Epithelial cell of proximal tubule (primary cell): ENCODE measurements around the gene TMEM150A. TPM values are rescaled to one million over a fixed set of nuclear protein-coding genes. Genes with fewer than 3 reads are reported as not detected.
A peak's percentile ranks its signal among the peaks of the same experiment; 100 is the strongest.

Experiments
- DNase-seq: peaks from one replicate; pipeline ENCODE4 v3.0.0-alpha.2; 2011; ENCODE audit warnings: low read depth
- H3K4me3 ChIP-seq: 2 replicates; pipeline ENCODE4 v1.5.1; 2011; ENCODE audit warnings: low read depth, mild to moderate bottlenecking, low read length
- total RNA-seq: library from RNA; depleted of rRNA; stranded (reverse); fragments of >200 nt; gene quantifications from 2 replicates; pipeline ENCODE4 v1.2.3, GENCODE V29; 2015
- TF ChIP-seq, protein P1 (sequence below): conservative IDR thresholded peaks from 2 replicates; pipeline ENCODE4 v1.5.1; 2012; ENCODE audit warnings: low read depth, mild to moderate bottlenecking, low read length

Gene TMEM150A
- total RNA-seq, 1 donor from 2014 or later, result 7.4 TPM

GRCh38 chr2:85554980-85555612, 47.4 kb downstream of the TMEM150A start:
- no peak overlapping the region for H3K4me3 ChIP-seq
- no peak for DNase-seq
- TF ChIP-seq, protein P1, sequence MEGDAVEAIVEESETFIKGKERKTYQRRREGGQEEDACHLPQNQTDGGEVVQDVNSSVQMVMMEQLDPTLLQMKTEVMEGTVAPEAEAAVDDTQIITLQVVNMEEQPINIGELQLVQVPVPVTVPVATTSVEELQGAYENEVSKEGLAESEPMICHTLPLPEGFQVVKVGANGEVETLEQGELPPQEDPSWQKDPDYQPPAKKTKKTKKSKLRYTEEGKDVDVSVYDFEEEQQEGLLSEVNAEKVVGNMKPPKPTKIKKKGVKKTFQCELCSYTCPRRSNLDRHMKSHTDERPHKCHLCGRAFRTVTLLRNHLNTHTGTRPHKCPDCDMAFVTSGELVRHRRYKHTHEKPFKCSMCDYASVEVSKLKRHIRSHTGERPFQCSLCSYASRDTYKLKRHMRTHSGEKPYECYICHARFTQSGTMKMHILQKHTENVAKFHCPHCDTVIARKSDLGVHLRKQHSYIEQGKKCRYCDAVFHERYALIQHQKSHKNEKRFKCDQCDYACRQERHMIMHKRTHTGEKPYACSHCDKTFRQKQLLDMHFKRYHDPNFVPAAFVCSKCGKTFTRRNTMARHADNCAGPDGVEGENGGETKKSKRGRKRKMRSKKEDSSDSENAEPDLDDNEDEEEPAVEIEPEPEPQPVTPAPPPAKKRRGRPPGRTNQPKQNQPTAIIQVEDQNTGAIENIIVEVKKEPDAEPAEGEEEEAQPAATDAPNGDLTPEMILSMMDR, result no peak

GRCh38 chr2:85553184-85553583, 49.3 kb downstream of the TMEM150A start:
- TF ChIP-seq, protein P1, result no peak
- DNase-seq, result no peak
- no peak overlapping the region for H3K4me3 ChIP-seq

DNA sequence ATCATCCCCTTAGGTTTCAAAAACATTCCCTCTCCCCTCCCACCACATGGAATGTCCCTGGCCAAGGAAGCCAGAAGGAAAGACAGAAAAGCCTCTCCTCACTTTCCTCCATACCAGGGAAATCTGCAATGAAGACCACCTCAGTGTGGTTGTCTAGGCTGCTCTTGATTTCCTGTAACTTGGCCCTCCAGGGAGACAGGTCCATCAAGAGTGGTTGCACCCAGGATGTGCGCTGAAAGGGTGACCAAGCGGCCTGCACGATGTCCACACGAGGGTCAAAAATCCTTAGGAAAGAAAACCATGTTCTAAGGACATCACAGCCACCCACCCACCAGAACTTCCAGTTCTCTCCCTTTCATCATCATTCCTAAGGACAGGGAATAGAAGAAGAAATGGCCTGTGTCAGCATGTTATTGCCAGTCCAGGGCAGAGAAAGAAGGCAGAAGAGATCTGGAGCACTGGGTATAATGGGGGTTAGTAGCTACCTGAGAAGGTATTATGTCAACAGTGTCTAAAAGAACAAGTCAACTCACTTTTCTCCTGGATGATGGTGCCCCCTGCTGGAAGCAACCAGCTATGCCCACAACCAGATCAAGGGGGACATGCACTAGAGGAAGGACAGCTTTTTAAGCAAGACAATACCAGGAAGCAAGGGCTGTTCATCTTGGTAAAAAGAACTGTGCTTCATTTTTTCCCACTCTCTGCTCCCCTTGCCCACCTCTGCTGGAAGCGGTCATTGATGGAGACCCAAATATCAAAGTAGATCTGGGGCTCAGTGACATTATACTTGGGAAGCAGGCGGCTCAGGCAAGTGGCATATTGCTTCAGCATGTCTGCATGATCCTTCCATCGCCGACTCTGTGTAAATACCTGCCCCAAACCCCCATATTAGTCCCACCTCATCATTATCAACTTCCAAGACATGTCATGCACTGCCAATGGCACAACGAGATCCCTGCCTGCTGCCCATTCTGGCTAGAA, 50.5 kb downstream of the TMEM150A start:
- no peak overlapping the region for H3K4me3 ChIP-seq
- TF ChIP-seq, protein P1, result peak; percentile 90
- DNase-seq, result no peak

DNA sequence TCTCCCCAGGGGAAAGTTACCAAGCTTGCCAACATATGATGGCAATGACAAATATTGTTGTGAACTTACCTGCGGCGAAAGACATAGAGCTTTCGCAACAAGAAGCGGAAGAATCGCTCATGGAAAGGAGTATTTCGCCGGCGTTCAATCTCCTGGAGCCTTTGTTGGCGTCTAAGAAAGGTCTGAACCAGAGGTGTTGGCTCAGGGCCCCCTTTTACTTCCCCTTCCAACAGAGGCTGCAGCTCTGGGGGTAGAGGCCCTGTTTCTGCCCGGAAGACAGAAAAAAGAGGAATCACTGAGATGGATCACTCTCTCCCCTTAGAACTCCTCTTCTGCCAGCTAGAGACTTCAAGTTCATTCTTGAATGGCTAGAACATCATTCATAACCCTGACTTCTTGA, 52.0 kb downstream of the TMEM150A start:
- no peak overlapping the region for H3K4me3 ChIP-seq
- TF ChIP-seq, protein P1, result no peak
- no peak for DNase-seq

- TF ChIP-seq, protein P1, result no peak
- no peak for DNase-seq
- no peak overlapping the region for H3K4me3 ChIP-seq
These were observed 52.7 kb downstream of the TMEM150A start for GRCh38 chr2:85549826-85550225.

GRCh38 chr2:85549095-85549494, 53.4 kb downstream of the TMEM150A start:
- DNase-seq, result no peak
- H3K4me3 ChIP-seq, result no peak overlapping the region
- TF ChIP-seq, protein P1, result no peak
